WTC11 (cell line): ENCODE data around the gene ATG9B. TPM values are rescaled to one million over a fixed set of nuclear protein-coding genes. Genes with fewer than 3 reads are reported as not detected.
"Not testable (repeated sequence)": the region's sequence is repeated elsewhere in the genome, so short reads cannot be mapped to it uniquely, and the experiment has no call there.

Experiments
- ATAC-seq: fragments of 200-7000 bp; cut with Tn5 transposase; 2 replicates; pipeline ENCODE4 v1.10.0; 2021; ENCODE audit warnings: mild to moderate bottlenecking, moderate library complexity
- CTCF ChIA-PET: fragments of 300-600 bp; sonication (Branson Sonifier 250); formaldehyde crosslinking; loops from one replicate; lab custom pipeline; 2021; ENCODE audit warnings: antibody characterized with exemption; lab: Charles Lee
- POLR2A ChIA-PET: fragments of 350-600 bp; sonication (Branson Sonifier 250); formaldehyde crosslinking; loops from one replicate; lab custom pipeline; 2021; ENCODE audit warnings: antibody characterized with exemption; lab: Charles Lee
- DNase-seq: peaks from one replicate; pipeline ENCODE4 v3.0.0; 2021; ENCODE audit warnings: low spot score
- H3K27ac Mint-ChIP-seq: 2 replicates; pipeline ENCODE4 v1.8.0; 2021; ENCODE audit warnings: mixed read lengths
- H3K27me3 Mint-ChIP-seq: 2 replicates; pipeline ENCODE4 v1.8.0; 2021; ENCODE audit warnings: low read depth, mild to moderate bottlenecking, moderate library complexity, mixed read lengths
- H3K36me3 Mint-ChIP-seq: 2 replicates; pipeline ENCODE4 v1.8.0; 2021; ENCODE audit warnings: mixed read lengths
- H3K4me1 Mint-ChIP-seq: 2 replicates; pipeline ENCODE4 v1.8.0; 2022; ENCODE audit warnings: mixed read lengths
- H3K4me3 Mint-ChIP-seq: 2 replicates; pipeline ENCODE4 v1.8.0; 2021; ENCODE audit warnings: mild to moderate bottlenecking, moderate library complexity, mixed read lengths
- H3K9me3 Mint-ChIP-seq: 2 replicates; pipeline ENCODE4 v1.8.0; 2021; ENCODE audit warnings: mixed read lengths
- ATF6 ChIP-seq: sonication (generic); formaldehyde crosslinking; IDR thresholded peaks from 2 replicates; pipeline ENCODE4 v1.8.1; 2023; ENCODE audit warnings: mild to moderate bottlenecking, missing genetic modification reagents
- CBFB ChIP-seq: sonication (generic); formaldehyde crosslinking; IDR thresholded peaks from 2 replicates; pipeline ENCODE4 v1.8.1; 2022; ENCODE audit warnings: mild to moderate bottlenecking, low read depth, missing genetic modification reagents
- FOXK1 ChIP-seq: sonication (generic); formaldehyde crosslinking; IDR thresholded peaks from 2 replicates; pipeline ENCODE4 v1.8.0; 2022; ENCODE audit warnings: mild to moderate bottlenecking, moderate library complexity, missing genetic modification reagents
- FOXP4 ChIP-seq: sonication (generic); formaldehyde crosslinking; IDR thresholded peaks from 2 replicates; pipeline ENCODE4 v1.8.0; 2022; ENCODE audit warnings: mild to moderate bottlenecking, missing genetic modification reagents
- KAT7 ChIP-seq: sonication (generic); formaldehyde crosslinking; IDR thresholded peaks from 2 replicates; pipeline ENCODE4 v1.8.1; 2023; ENCODE audit warnings: missing genetic modification reagents, mild to moderate bottlenecking, borderline replicate concordance
- NR2C2 ChIP-seq: sonication (generic); formaldehyde crosslinking; IDR thresholded peaks from 2 replicates; pipeline ENCODE4 v1.8.0; 2022; ENCODE audit warnings: mild to moderate bottlenecking, missing genetic modification reagents
- NR3C1 ChIP-seq: sonication (generic); formaldehyde crosslinking; conservative IDR thresholded peaks from 2 replicates; pipeline ENCODE4 v1.8.1; 2023; ENCODE audit warnings: low read depth, mild to moderate bottlenecking, missing genetic modification reagents
- PRRX2 ChIP-seq: fragments of 250-450 bp; sonication (Bioruptor Pico); IDR thresholded peaks from 2 replicates; pipeline ENCODE4 v1.8.0; 2021; ENCODE audit warnings: mild to moderate bottlenecking
- SMAD3 ChIP-seq: sonication (generic); formaldehyde crosslinking; IDR thresholded peaks from 2 replicates; pipeline ENCODE4 v1.8.0; 2022; ENCODE audit warnings: missing genetic modification reagents, mild to moderate bottlenecking, borderline replicate concordance
- SMAD4 ChIP-seq: sonication (generic); formaldehyde crosslinking; IDR thresholded peaks from 2 replicates; pipeline ENCODE4 v1.8.0; 2022; ENCODE audit warnings: mild to moderate bottlenecking, missing genetic modification reagents
- ZNF219 ChIP-seq: sonication (generic); formaldehyde crosslinking; IDR thresholded peaks from 2 replicates; pipeline ENCODE4 v1.8.0; 2023; ENCODE audit warnings: missing genetic modification reagents, mild to moderate bottlenecking, borderline replicate concordance
- ZNF263 ChIP-seq: sonication (generic); formaldehyde crosslinking; IDR thresholded peaks from 2 replicates; pipeline ENCODE4 v1.8.1; 2022; ENCODE audit warnings: low read depth, mild to moderate bottlenecking, moderate library complexity, missing genetic modification reagents
- ZNF281 ChIP-seq: sonication (generic); formaldehyde crosslinking; IDR thresholded peaks from 2 replicates; pipeline ENCODE4 v1.8.0; 2023; ENCODE audit warnings: mild to moderate bottlenecking, missing genetic modification reagents
- ZNF416 ChIP-seq: fragments of 250-450 bp; sonication (Bioruptor Pico); IDR thresholded peaks from 2 replicates; pipeline ENCODE4 v1.9.0; 2021; ENCODE audit warnings: mild to moderate bottlenecking, inconsistent platforms
- total RNA-seq: library from RNA; stranded (reverse); gene quantifications from 3 replicates; pipeline ENCODE4 v1.2.3, GENCODE V29; 2021
- TF ChIP-seq, protein P1 (sequence below): sonication (generic); formaldehyde crosslinking; IDR thresholded peaks from 2 replicates; pipeline ENCODE4 v1.8.1; 2022; ENCODE audit warnings: mild to moderate bottlenecking, moderate library complexity, missing genetic modification reagents
- TF ChIP-seq, protein P2 (sequence below): sonication (generic); formaldehyde crosslinking; IDR thresholded peaks from 2 replicates; pipeline ENCODE4 v1.8.0; 2022; ENCODE audit warnings: mild to moderate bottlenecking, missing genetic modification reagents
- TF ChIP-seq, protein P3 (sequence below): sonication (generic); formaldehyde crosslinking; IDR thresholded peaks from 2 replicates; pipeline ENCODE4 v1.8.0; 2023; ENCODE audit warnings: missing genetic modification reagents
- TF ChIP-seq, protein P4 (sequence below): sonication (generic); formaldehyde crosslinking; IDR thresholded peaks from 2 replicates; pipeline ENCODE4 v1.8.1; 2022; ENCODE audit warnings: mild to moderate bottlenecking, missing genetic modification reagents, moderate library complexity, borderline replicate concordance

ATG9B gene
- total RNA-seq, 1 experiment from 2014 or later = 2.4 TPM

- TF ChIP-seq, protein P1, sequence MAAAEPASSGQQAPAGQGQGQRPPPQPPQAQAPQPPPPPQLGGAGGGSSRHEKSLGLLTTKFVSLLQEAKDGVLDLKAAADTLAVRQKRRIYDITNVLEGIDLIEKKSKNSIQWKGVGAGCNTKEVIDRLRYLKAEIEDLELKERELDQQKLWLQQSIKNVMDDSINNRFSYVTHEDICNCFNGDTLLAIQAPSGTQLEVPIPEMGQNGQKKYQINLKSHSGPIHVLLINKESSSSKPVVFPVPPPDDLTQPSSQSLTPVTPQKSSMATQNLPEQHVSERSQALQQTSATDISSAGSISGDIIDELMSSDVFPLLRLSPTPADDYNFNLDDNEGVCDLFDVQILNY (CRISPR knock-in tag) = no peak
- no peak for TF ChIP-seq ZNF416 (CRISPR knock-in tag)
- TF ChIP-seq ZNF263 = no peak
- TF ChIP-seq CBFB (CRISPR knock-in tag) = no peak
- TF ChIP-seq ATF6 (CRISPR knock-in tag) = no peak
- no peak for TF ChIP-seq FOXP4 (CRISPR knock-in tag)
- TF ChIP-seq FOXK1 (CRISPR knock-in tag) = no peak
- no peak for TF ChIP-seq ZNF219
- no peak for TF ChIP-seq PRRX2
- no peak for TF ChIP-seq NR2C2 (CRISPR knock-in tag)
- TF ChIP-seq, protein P2, sequence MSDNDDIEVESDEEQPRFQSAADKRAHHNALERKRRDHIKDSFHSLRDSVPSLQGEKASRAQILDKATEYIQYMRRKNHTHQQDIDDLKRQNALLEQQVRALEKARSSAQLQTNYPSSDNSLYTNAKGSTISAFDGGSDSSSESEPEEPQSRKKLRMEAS (CRISPR knock-in tag) = no peak
- TF ChIP-seq ZNF281 = no peak
- TF ChIP-seq, protein P3, sequence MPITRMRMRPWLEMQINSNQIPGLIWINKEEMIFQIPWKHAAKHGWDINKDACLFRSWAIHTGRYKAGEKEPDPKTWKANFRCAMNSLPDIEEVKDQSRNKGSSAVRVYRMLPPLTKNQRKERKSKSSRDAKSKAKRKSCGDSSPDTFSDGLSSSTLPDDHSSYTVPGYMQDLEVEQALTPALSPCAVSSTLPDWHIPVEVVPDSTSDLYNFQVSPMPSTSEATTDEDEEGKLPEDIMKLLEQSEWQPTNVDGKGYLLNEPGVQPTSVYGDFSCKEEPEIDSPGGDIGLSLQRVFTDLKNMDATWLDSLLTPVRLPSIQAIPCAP (CRISPR knock-in tag) = no peak
- TF ChIP-seq, protein P4, sequence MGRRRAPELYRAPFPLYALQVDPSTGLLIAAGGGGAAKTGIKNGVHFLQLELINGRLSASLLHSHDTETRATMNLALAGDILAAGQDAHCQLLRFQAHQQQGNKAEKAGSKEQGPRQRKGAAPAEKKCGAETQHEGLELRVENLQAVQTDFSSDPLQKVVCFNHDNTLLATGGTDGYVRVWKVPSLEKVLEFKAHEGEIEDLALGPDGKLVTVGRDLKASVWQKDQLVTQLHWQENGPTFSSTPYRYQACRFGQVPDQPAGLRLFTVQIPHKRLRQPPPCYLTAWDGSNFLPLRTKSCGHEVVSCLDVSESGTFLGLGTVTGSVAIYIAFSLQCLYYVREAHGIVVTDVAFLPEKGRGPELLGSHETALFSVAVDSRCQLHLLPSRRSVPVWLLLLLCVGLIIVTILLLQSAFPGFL (CRISPR knock-in tag) = no peak
- TF ChIP-seq KAT7 (CRISPR knock-in tag) = no peak
- no peak for TF ChIP-seq SMAD4
- TF ChIP-seq SMAD3 (CRISPR knock-in tag) = no peak
- no peak for TF ChIP-seq NR3C1
- no peaks in the 10 kb centered on the region for H3K9me3 Mint-ChIP-seq
- no peaks in the 10 kb centered on the region for H3K4me1 Mint-ChIP-seq
- ATAC-seq (no peak), DNase-seq (no peak)
- H3K27me3 Mint-ChIP-seq = peaks cover 2% of the 10 kb centered on the region; the same call in 1 of the 2 replicates
- POLR2A ChIA-PET = no interaction called here
- no peaks in the 10 kb centered on the region for H3K36me3 Mint-ChIP-seq
- H3K4me3 Mint-ChIP-seq = no peak overlapping the region
- CTCF ChIA-PET = no interaction called here
- no peak overlapping the region for H3K27ac Mint-ChIP-seq
These were observed 19.7 kb upstream of the ATG9B start for GRCh38 chr7:151043959-151044358.

GRCh38 chr7:151043449-151043848 lies 19.2 kb upstream of the ATG9B start:
- ATAC-seq, H3K27ac Mint-ChIP-seq, POLR2A ChIA-PET, DNase-seq, H3K36me3 Mint-ChIP-seq, CTCF ChIA-PET, H3K27me3 Mint-ChIP-seq, H3K4me1 Mint-ChIP-seq, H3K4me3 Mint-ChIP-seq, H3K9me3 Mint-ChIP-seq: not testable (repeated sequence)
